Endodermal cell (in vitro differentiated cells): ENCODE data around the gene DLX4. TPM values are rescaled to one million over a fixed set of nuclear protein-coding genes. Genes with fewer than 3 reads are reported as not detected.

Experiments used
- DNase-seq: peaks from one replicate; pipeline ENCODE4 v3.0.0-alpha.2; 2017
- H3K27ac ChIP-seq: 2 replicates; pipeline ENCODE4 v1.5.1; 2013; ENCODE audit warnings: mild to moderate bottlenecking, low read depth, low read length, moderate library complexity
- H3K27me3 ChIP-seq: 2 replicates; pipeline ENCODE4 v1.6.1; 2013; ENCODE audit warnings: mild to moderate bottlenecking, low read length, moderate library complexity; ENCODE audit not compliant: insufficient read depth, control insufficient read depth, poor library complexity, severe bottlenecking
- H3K36me3 ChIP-seq: 2 replicates; pipeline ENCODE4 v1.7.0; 2013; ENCODE audit warnings: mild to moderate bottlenecking, low read length, moderate library complexity; ENCODE audit not compliant: control insufficient read depth, insufficient read depth
- H3K4me1 ChIP-seq: one replicate; pipeline ENCODE4 v1.7.0; 2013; ENCODE audit warnings: low read length; ENCODE audit not compliant: control insufficient read depth, insufficient read depth
- H3K4me3 ChIP-seq: 2 replicates; pipeline ENCODE4 v1.5.1; 2013; ENCODE audit warnings: mild to moderate bottlenecking, low read length, moderate library complexity
- H3K9ac ChIP-seq: 2 replicates; pipeline ENCODE4 v1.6.1; 2013; ENCODE audit warnings: mild to moderate bottlenecking, low read length, moderate library complexity; ENCODE audit not compliant: poor library complexity, severe bottlenecking; ENCODE audit errors: extremely low read depth
- H3K9me3 ChIP-seq: 2 replicates; pipeline ENCODE4 v1.6.1; 2013; ENCODE audit warnings: mild to moderate bottlenecking, low read length, moderate library complexity; ENCODE audit not compliant: control insufficient read depth
- H3K27ac Mint-ChIP-seq: 2 replicates; pipeline ENCODE4 v1.8.0; 2020; ENCODE audit warnings: mixed read lengths
- H3K27me3 Mint-ChIP-seq: 2 replicates; pipeline ENCODE4 v1.8.0; 2021; ENCODE audit warnings: mild to moderate bottlenecking, mixed read lengths; ENCODE audit not compliant: insufficient read depth
- H3K36me3 Mint-ChIP-seq: 2 replicates; pipeline ENCODE4 v1.8.0; 2020; ENCODE audit warnings: low read depth, mixed read lengths
- H3K4me1 Mint-ChIP-seq: 2 replicates; pipeline ENCODE4 v1.8.0; 2020; ENCODE audit warnings: mixed read lengths
- H3K4me3 Mint-ChIP-seq: 2 replicates; pipeline ENCODE4 v1.8.0; 2020; ENCODE audit warnings: mild to moderate bottlenecking, moderate library complexity, mixed read lengths
- H3K9me3 Mint-ChIP-seq: 2 replicates; pipeline ENCODE4 v1.8.0; 2020; ENCODE audit warnings: mild to moderate bottlenecking, mixed read lengths
- WGBS, 2 experiments: methylation state at CpG; one replicate each; pipeline versions ENCODE4 v1.1.5 to v1.1.7; 2013; ENCODE audit warnings: missing lambda C conversion rate in 2 of 2, mixed read lengths in 1 of 2; ENCODE audit not compliant: insufficient coverage in 1 of 2, insufficient read length in 1 of 2; 5-methylcytosine and 5-hydroxymethylcytosine counted together
- total RNA-seq, 2 donors: library from RNA; stranded (reverse); fragmentation: NEBNext Ultra II Directional in 1 of 2; extraction: Animal tissue kit (Norgen Biotek cat#: 25700) in 1 of 2; gene quantifications; 2 replicates in 1 of 2; 3 replicates in 1 of 2; pipeline ENCODE4 v1.2.1, GENCODE V29; 2021
- TF ChIP-seq, protein P1 (sequence below): fragments of 200-600 bp; sonication (generic); conservative IDR thresholded peaks from 2 replicates; pipeline ENCODE4 v1.5.0; 2021; ENCODE audit warnings: antibody characterized with exemption, mild to moderate bottlenecking

Gene DLX4
- total RNA-seq, 2 donors from 2014 or later: 1.6 to 2.1 TPM

GRCh38 chr17:49956780-49957179, 12.2 kb upstream of the DLX4 start:
- peaks cover 73% of the 10 kb centered on the region for H3K27me3 Mint-ChIP-seq
- no peak overlapping the region for H3K27ac Mint-ChIP-seq
- no peaks in the 10 kb centered on the region for H3K4me1 Mint-ChIP-seq
- no peaks in the 10 kb centered on the region for H3K9me3 Mint-ChIP-seq
- no peaks in the 10 kb centered on the region for H3K4me1 ChIP-seq
- no peak overlapping the region for H3K4me3 ChIP-seq
- no peak overlapping the region for H3K9ac ChIP-seq
- TF ChIP-seq, protein P1, sequence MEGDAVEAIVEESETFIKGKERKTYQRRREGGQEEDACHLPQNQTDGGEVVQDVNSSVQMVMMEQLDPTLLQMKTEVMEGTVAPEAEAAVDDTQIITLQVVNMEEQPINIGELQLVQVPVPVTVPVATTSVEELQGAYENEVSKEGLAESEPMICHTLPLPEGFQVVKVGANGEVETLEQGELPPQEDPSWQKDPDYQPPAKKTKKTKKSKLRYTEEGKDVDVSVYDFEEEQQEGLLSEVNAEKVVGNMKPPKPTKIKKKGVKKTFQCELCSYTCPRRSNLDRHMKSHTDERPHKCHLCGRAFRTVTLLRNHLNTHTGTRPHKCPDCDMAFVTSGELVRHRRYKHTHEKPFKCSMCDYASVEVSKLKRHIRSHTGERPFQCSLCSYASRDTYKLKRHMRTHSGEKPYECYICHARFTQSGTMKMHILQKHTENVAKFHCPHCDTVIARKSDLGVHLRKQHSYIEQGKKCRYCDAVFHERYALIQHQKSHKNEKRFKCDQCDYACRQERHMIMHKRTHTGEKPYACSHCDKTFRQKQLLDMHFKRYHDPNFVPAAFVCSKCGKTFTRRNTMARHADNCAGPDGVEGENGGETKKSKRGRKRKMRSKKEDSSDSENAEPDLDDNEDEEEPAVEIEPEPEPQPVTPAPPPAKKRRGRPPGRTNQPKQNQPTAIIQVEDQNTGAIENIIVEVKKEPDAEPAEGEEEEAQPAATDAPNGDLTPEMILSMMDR: no peak
- 67 to 71% methylated on average over 2 to 4 of the region's 4 CpGs for WGBS, 2 experiments
- H3K9me3 ChIP-seq: no peaks in the 10 kb centered on the region
- no peaks in the 10 kb centered on the region for H3K36me3 ChIP-seq
- no peak overlapping the region for H3K4me3 Mint-ChIP-seq
- peaks cover 19% of the 10 kb centered on the region for H3K27me3 ChIP-seq
- H3K27ac ChIP-seq: no peak overlapping the region
- no peak for DNase-seq
- no peaks in the 10 kb centered on the region for H3K36me3 Mint-ChIP-seq

DNA sequence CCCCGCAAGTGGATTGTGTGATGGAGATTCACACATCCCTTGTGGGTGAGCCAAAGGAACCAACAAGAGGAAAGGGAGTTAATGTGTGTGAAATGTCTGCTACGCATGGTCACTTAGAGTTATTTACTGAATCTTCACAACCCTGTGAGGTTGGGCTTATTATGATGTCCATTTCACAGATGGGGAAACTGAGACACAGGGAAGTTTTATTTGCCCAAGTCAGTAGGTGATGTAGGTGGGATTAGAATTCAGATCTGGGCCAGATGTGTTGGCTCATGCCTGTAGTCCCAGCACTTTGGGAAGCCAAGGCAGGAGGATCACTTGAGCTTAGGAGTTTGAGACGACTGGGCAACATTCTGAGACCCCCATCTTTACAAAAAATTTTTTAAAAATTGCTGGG, 11.6 kb upstream of the DLX4 start:
- no peak overlapping the region for H3K4me3 Mint-ChIP-seq
- WGBS, 2 experiments: 91 to 95% methylated on average over 3 of the region's 3 CpGs
- H3K27ac ChIP-seq: no peak overlapping the region
- H3K9me3 Mint-ChIP-seq: no peaks in the 10 kb centered on the region
- TF ChIP-seq, protein P1: no peak
- H3K9me3 ChIP-seq: no peaks in the 10 kb centered on the region
- no peak overlapping the region for H3K9ac ChIP-seq
- H3K27me3 Mint-ChIP-seq: peaks cover 73% of the 10 kb centered on the region
- no peak overlapping the region for H3K4me3 ChIP-seq
- no peaks in the 10 kb centered on the region for H3K4me1 ChIP-seq
- no peak for DNase-seq
- H3K27ac Mint-ChIP-seq: no peak overlapping the region
- H3K36me3 Mint-ChIP-seq: no peaks in the 10 kb centered on the region
- no peaks in the 10 kb centered on the region for H3K36me3 ChIP-seq
- H3K4me1 Mint-ChIP-seq: no peaks in the 10 kb centered on the region
- peaks cover 19% of the 10 kb centered on the region for H3K27me3 ChIP-seq

DNA sequence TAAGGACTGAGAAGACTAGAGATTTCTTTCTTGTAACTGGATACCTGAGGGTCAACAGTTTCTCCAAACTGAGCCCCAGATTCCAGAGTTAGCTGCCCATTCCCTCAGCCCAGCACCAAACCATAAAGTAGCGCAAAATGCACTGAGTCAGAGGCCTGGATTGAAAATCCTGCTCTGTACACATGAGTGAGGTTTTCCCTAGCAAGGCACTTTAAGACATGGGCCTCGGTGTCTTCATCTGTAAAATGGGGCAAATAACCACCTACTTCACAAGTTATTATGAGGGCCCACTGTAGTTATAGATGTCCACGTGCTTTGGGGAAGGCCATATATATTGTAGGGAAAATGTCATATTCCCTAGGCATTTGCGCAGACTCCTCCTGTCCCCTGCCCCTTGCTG, 10.3 kb upstream of the DLX4 start:
- no peak overlapping the region for H3K4me3 Mint-ChIP-seq
- no peaks in the 10 kb centered on the region for H3K9me3 ChIP-seq
- H3K27me3 ChIP-seq: peaks cover 32% of the 10 kb centered on the region
- H3K36me3 ChIP-seq: no peaks in the 10 kb centered on the region
- TF ChIP-seq, protein P1: no peak
- no peaks in the 10 kb centered on the region for H3K4me1 ChIP-seq
- peaks cover 76% of the 10 kb centered on the region for H3K27me3 Mint-ChIP-seq
- no peak overlapping the region for H3K27ac Mint-ChIP-seq
- 89 to 96% methylated on average over 3 to 4 of the region's 4 CpGs for WGBS, 2 experiments
- peaks cover 7% of the 10 kb centered on the region for H3K4me1 Mint-ChIP-seq
- no peak overlapping the region for H3K9ac ChIP-seq
- no peak overlapping the region for H3K27ac ChIP-seq
- DNase-seq: no peak
- no peaks in the 10 kb centered on the region for H3K36me3 Mint-ChIP-seq
- no peak overlapping the region for H3K4me3 ChIP-seq
- no peaks in the 10 kb centered on the region for H3K9me3 Mint-ChIP-seq
